GM10248 (cell line): ENCODE data around the gene CNGA2.
A peak's percentile ranks its signal among the peaks of the same experiment; 100 is the strongest.

ENCODE experiments used
- CTCF ChIA-PET: fragments of 300-600 bp; sonication (Branson Sonifier 250); formaldehyde crosslinking; extraction: SDS; loops from one replicate; lab custom pipeline; 2021; ENCODE audit warnings: antibody characterized with exemption; lab: Yijun Ruan, JAX
- POLR2A ChIA-PET: fragments of 350-650 bp; sonication (Branson Sonifier 250); formaldehyde crosslinking; extraction: SDS; loops from one replicate; lab custom pipeline; 2020; ENCODE audit warnings: antibody characterized with exemption; lab: Yijun Ruan, JAX
- DNase-seq: peaks from one replicate; pipeline ENCODE4 v3.0.0; 2012; ENCODE audit errors: extremely low spot score
- CTCF ChIP-seq: IDR thresholded peaks from 2 replicates; pipeline ENCODE4 v1.5.1; 2012; ENCODE audit warnings: mild to moderate bottlenecking, low read depth; ENCODE audit errors: extremely low read depth, missing control alignments, control extremely low read depth

Gene CNGA2

GRCh38 chrX:151715752-151716151 lies 18.8 kb upstream of the CNGA2 start, which contains the start of gene FATE1:
TSS of gene FATE1 (plus strand) at chrX:151716035. CDS start at chrX:151716120, 85 bp downstream.
- CTCF ChIA-PET, result no interaction called here
- no peak for TF ChIP-seq CTCF
- POLR2A ChIA-PET, result no interaction called here
- DNase-seq, result no peak

- ChIA-PET CTCF (no interaction called here), POLR2A (no interaction called here)
- no peak for TF ChIP-seq CTCF
- DNase-seq, result peak; percentile 30
Measured at GRCh38 chrX:151722241-151722846, 12.2 kb upstream of the CNGA2 start.

GRCh38 chrX:151723156-151723760 lies 11.3 kb upstream of the CNGA2 start:
- TF ChIP-seq CTCF, result no peak
- ChIA-PET POLR2A (no interaction called here), CTCF (no interaction called here)
- no peak for DNase-seq

- no peak for TF ChIP-seq CTCF
- ChIA-PET CTCF (no interaction called here), POLR2A (no interaction called here)
- no peak for DNase-seq
Measured at GRCh38 chrX:151724563-151725337, 9.8 kb upstream of the CNGA2 start.

GRCh38 chrX:151725338-151725614 lies 9.3 kb upstream of the CNGA2 start:
- CTCF ChIA-PET, result no interaction called here
- no peak for TF ChIP-seq CTCF
- DNase-seq, result no peak
- POLR2A ChIA-PET, result no interaction called here

GRCh38 chrX:151726751-151727150 lies 7.8 kb upstream of the CNGA2 start:
- no peak for TF ChIP-seq CTCF
- ChIA-PET POLR2A (no interaction called here), CTCF (no interaction called here)
- no peak for DNase-seq
